Forelimb muscle (tissue), 1 donor: ENCODE data around the gene DCDC2. TPM values are rescaled to one million over a fixed set of nuclear protein-coding genes. Genes with fewer than 3 reads are reported as not detected.
"Not testable (repeated sequence)": the region's sequence is repeated elsewhere in the genome, so short reads cannot be mapped to it uniquely, and the experiment has no call there.

Experiments
- DNase-seq: peaks from one replicate; pipeline ENCODE4 v3.0.0-alpha.2; 2013; ENCODE audit warnings: low read depth
- polyA plus RNA-seq: library from polyadenylated mRNA; unstranded; fragments of 120-200 nt; gene quantifications from one replicate; pipeline ENCODE4 v1.2.1, GENCODE V29; 2013; ENCODE audit not compliant: insufficient read length

The DCDC2 gene
- polyA plus RNA-seq, 1 donor = 0.06 TPM

GRCh38 chr6:24225838-24226237 is 132.0 kb downstream of the DCDC2 start:
- DNase-seq = no peak

GRCh38 chr6:24223115-24223919 is 134.5 kb downstream of the DCDC2 start:
- no peak for DNase-seq

- no peak for DNase-seq
Measured at GRCh38 chr6:24219670-24220069, 138.2 kb downstream of the DCDC2 start.

GRCh38 chr6:24214984-24215383 is 142.9 kb downstream of the DCDC2 start:
- DNase-seq = no peak

- no peak for DNase-seq
Measured at GRCh38 chr6:24207413-24207812, 150.4 kb downstream of the DCDC2 start.

- peak; percentile 40 for DNase-seq
Measured at GRCh38 chr6:24205020-24205492, 152.8 kb downstream of the DCDC2 start.

- DNase-seq = not testable (repeated sequence)
Measured at GRCh38 chr6:24204113-24204512, 153.7 kb downstream of the DCDC2 start.

GRCh38 chr6:24197892-24198291 is 160.0 kb downstream of the DCDC2 start:
- no peak for DNase-seq

GRCh38 chr6:24195836-24196597 is 161.8 kb downstream of the DCDC2 start:
- no peak for DNase-seq

- DNase-seq = no peak
Measured at GRCh38 chr6:24194978-24195700, 162.7 kb downstream of the DCDC2 start.

GRCh38 chr6:24193364-24193763 is 164.5 kb downstream of the DCDC2 start:
- DNase-seq = no peak

GRCh38 chr6:24191346-24191745 is 166.5 kb downstream of the DCDC2 start:
- DNase-seq = no peak

- DNase-seq = no peak
Measured at GRCh38 chr6:24188578-24189080, 169.2 kb downstream of the DCDC2 start.

GRCh38 chr6:24187965-24188577 is 169.8 kb downstream of the DCDC2 start:
- DNase-seq = no peak

- DNase-seq = no peak
Measured at GRCh38 chr6:24186349-24186748, 171.5 kb downstream of the DCDC2 start.

GRCh38 chr6:24183584-24183983 is 174.3 kb downstream of the DCDC2 start:
- DNase-seq = no peak

- no peak for DNase-seq
Measured at GRCh38 chr6:24157886-24158285, 200.0 kb downstream of the DCDC2 start.

- DNase-seq = no peak
Measured at GRCh38 chr6:24154121-24154520, 203.7 kb downstream of the DCDC2 start.

GRCh38 chr6:24152014-24152413 is 205.8 kb downstream of the DCDC2 start:
- no peak for DNase-seq

- no peak for DNase-seq
Measured at GRCh38 chr6:24149836-24150235, 208.0 kb downstream of the DCDC2 start.

- DNase-seq = no peak
Measured at GRCh38 chr6:24149296-24149695, 208.6 kb downstream of the DCDC2 start.

GRCh38 chr6:24148684-24149083 is 209.2 kb downstream of the DCDC2 start:
- DNase-seq = no peak
